Gastrocnemius medialis (tissue), 4 donors: ENCODE results near the gene KRTAP6-1.

Source experiments
- POLR2A ChIP-seq, 2 donors: fragments of 450-650 bp; IDR thresholded peaks; one replicate each; pipeline ENCODE4 v1.6.1; 2017; ENCODE audit warnings: antibody characterized with exemption in 2 of 2, mild to moderate bottlenecking in 2 of 2, moderate library complexity in 2 of 2
- TF ChIP-seq, protein P1 (sequence below), 5 experiments: fragments of 450-650 bp in 3 of 5; fragments of 200-600 bp in 2 of 5; sonication (generic) in 2 of 5; IDR thresholded peaks in 4 of 5; conservative IDR thresholded peaks in 1 of 5; 1 replicate in 4 of 5; 2 replicates in 1 of 5; pipeline ENCODE4 v1.5.1; 2016 to 2019; ENCODE audit warnings: antibody characterized with exemption in 5 of 5, mild to moderate bottlenecking in 3 of 5, moderate library complexity in 3 of 5

DNA sequence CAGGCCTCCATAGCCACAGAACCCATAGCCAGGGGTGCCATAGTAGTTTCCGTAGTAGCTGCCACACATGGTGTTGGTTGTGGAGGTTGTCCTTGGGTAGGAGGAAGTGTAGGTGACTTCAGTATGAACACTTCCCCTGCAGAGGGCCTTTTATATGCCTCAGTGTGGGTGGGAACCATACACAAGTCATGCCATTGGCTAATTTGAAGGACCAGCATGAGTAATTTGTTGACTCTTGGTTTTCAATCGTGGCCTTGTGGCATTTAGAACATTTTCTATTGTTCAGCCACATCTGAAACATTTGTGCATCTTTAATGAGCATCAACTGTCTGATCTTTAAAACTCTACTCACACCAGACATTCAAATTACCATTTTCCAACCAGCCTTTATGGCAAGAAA is at the start of gene KRTAP6-1:
- TF ChIP-seq, protein P1, sequence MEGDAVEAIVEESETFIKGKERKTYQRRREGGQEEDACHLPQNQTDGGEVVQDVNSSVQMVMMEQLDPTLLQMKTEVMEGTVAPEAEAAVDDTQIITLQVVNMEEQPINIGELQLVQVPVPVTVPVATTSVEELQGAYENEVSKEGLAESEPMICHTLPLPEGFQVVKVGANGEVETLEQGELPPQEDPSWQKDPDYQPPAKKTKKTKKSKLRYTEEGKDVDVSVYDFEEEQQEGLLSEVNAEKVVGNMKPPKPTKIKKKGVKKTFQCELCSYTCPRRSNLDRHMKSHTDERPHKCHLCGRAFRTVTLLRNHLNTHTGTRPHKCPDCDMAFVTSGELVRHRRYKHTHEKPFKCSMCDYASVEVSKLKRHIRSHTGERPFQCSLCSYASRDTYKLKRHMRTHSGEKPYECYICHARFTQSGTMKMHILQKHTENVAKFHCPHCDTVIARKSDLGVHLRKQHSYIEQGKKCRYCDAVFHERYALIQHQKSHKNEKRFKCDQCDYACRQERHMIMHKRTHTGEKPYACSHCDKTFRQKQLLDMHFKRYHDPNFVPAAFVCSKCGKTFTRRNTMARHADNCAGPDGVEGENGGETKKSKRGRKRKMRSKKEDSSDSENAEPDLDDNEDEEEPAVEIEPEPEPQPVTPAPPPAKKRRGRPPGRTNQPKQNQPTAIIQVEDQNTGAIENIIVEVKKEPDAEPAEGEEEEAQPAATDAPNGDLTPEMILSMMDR (IDR thresholded peaks at IDR 0.05 in 4 of 5, conservative IDR thresholded peaks at IDR 0.05 in 1 of 5) = no peak
- no peak for TF ChIP-seq POLR2A (IDR thresholded peaks at IDR 0.05)
